Activated CD8-positive, alpha-beta T cell treated with anti-CD3 and anti-CD28 coated beads for 36 hours (primary cell): Measurements from ENCODE around the gene MYO16. TPM values are rescaled to one million over a fixed set of nuclear protein-coding genes. Genes with fewer than 3 reads are reported as not detected.

ENCODE experiments used
- ATAC-seq: fragments of 200-7000 bp; cut with Tn5 transposase; one replicate; pipeline ENCODE4 v1.10.0; 2021; ENCODE audit warnings: mild to moderate bottlenecking, moderate library complexity
- CTCF ChIA-PET: fragments of 350-600 bp; sonication (Branson Sonifier 250); formaldehyde crosslinking; loops from one replicate; lab custom pipeline; 2021; ENCODE audit warnings: antibody characterized with exemption; lab: Charles Lee
- POLR2A ChIA-PET: fragments of 350-600 bp; sonication (Branson Sonifier 250); formaldehyde crosslinking; loops from one replicate; lab custom pipeline; 2021; ENCODE audit warnings: antibody characterized with exemption; lab: Charles Lee
- DNase-seq: peaks from one replicate; pipeline ENCODE4 v3.0.0-alpha.2; 2020
- H3K27ac Mint-ChIP-seq: one replicate; pipeline ENCODE4 v1.8.0; 2021; ENCODE audit warnings: mild to moderate bottlenecking, mixed read lengths
- H3K27me3 Mint-ChIP-seq: one replicate; pipeline ENCODE4 v1.8.0; 2021; ENCODE audit warnings: mixed read lengths
- H3K36me3 Mint-ChIP-seq: one replicate; pipeline ENCODE4 v1.8.0; 2021; ENCODE audit warnings: low read depth, mixed read lengths
- H3K4me1 Mint-ChIP-seq: one replicate; pipeline ENCODE4 v1.8.0; 2021; ENCODE audit warnings: low read depth, mixed read lengths
- H3K4me3 Mint-ChIP-seq: one replicate; pipeline ENCODE4 v1.8.0; 2021; ENCODE audit warnings: mild to moderate bottlenecking, moderate library complexity, mixed read lengths
- H3K9me3 Mint-ChIP-seq: one replicate; pipeline ENCODE4 v1.8.0; 2021; ENCODE audit warnings: mixed read lengths
- CTCF ChIP-seq: fragments of 200-600 bp; IDR thresholded peaks from one replicate; pipeline ENCODE4 v1.8.0; 2022; ENCODE audit warnings: antibody characterized with exemption, mild to moderate bottlenecking
- intact Hi-C: fragments of 100-400 bp; cut with micrococcal nuclease; formaldehyde crosslinking; loops from one replicate; pipeline ENCODE4 v1.10.0; 2022
- total RNA-seq, 2 experiments: library from RNA; stranded (reverse); gene quantifications; one replicate each; pipeline ENCODE4 v1.2.3, GENCODE V29; 2021

The MYO16 gene
- total RNA-seq, 2 experiments from 2014 or later, result not detected

GRCh38 chr13:108700422-108701170 is 71.2 kb downstream of the MYO16 start:
- TF ChIP-seq CTCF, result no peak
- H3K9me3 Mint-ChIP-seq, result peaks cover 12% of the 10 kb centered on the region

GRCh38 chr13:108702171-108702570 is 72.8 kb downstream of the MYO16 start:
- no peak for DNase-seq
- no peak overlapping the region for H3K27ac Mint-ChIP-seq
- CTCF ChIA-PET, result no interaction called here

More at GRCh38 chr13:108700422-108701170, 71.2 kb downstream of the MYO16 start:
- ATAC-seq, result no peak
- CTCF ChIA-PET, result no interaction called here
- DNase-seq, result no peak
- no peaks in the 10 kb centered on the region for H3K4me1 Mint-ChIP-seq
- POLR2A ChIA-PET, result no interaction called here
- H3K27ac Mint-ChIP-seq, result no peak overlapping the region
- H3K27me3 Mint-ChIP-seq, result peaks cover 2% of the 10 kb centered on the region
- H3K4me3 Mint-ChIP-seq, result no peak overlapping the region
- intact Hi-C loops, result no loop called here
- H3K36me3 Mint-ChIP-seq, result no peaks in the 10 kb centered on the region

GRCh38 chr13:108705031-108705430 is 75.6 kb downstream of the MYO16 start:
- POLR2A ChIA-PET, result no interaction called here
- Mint-ChIP-seq H3K9me3 (peaks cover 12% of the 10 kb centered on the region), H3K36me3 (no peaks in the 10 kb centered on the region), H3K4me1 (no peaks in the 10 kb centered on the region), H3K27ac (no peak overlapping the region), H3K4me3 (no peak overlapping the region), H3K27me3 (no peaks in the 10 kb centered on the region)
- ATAC-seq, result no peak
- CTCF ChIA-PET, result no interaction called here
- TF ChIP-seq CTCF, result no peak
- DNase-seq, result no peak
- intact Hi-C loops, result no loop called here

More at GRCh38 chr13:108702171-108702570, 72.8 kb downstream of the MYO16 start:
- H3K4me1 Mint-ChIP-seq, result no peaks in the 10 kb centered on the region
- TF ChIP-seq CTCF, result no peak
- no peaks in the 10 kb centered on the region for H3K36me3 Mint-ChIP-seq
- no peak overlapping the region for H3K4me3 Mint-ChIP-seq
- POLR2A ChIA-PET, result no interaction called here
- no peak for ATAC-seq
- intact Hi-C loops, result no loop called here
- H3K9me3 Mint-ChIP-seq, result peaks cover 12% of the 10 kb centered on the region
- peaks cover 2% of the 10 kb centered on the region for H3K27me3 Mint-ChIP-seq

- Mint-ChIP-seq H3K4me1 (no peaks in the 10 kb centered on the region), H3K36me3 (no peaks in the 10 kb centered on the region), H3K9me3 (no peaks in the 10 kb centered on the region), H3K27ac (no peak overlapping the region), H3K4me3 (no peak overlapping the region), H3K27me3 (no peaks in the 10 kb centered on the region)
- POLR2A ChIA-PET, result no interaction called here
- intact Hi-C loops, result no loop called here
- TF ChIP-seq CTCF, result no peak
- ATAC-seq, result no peak
- DNase-seq, result no peak
- CTCF ChIA-PET, result interaction anchor here (0.6 to 1.0 kb wide), 2 partner anchors 17 to 253 kb away, joined by 3 read pairs; no protein-coding TSS in a partner anchor
Measured at GRCh38 chr13:108707584-108707983, 78.2 kb downstream of the MYO16 start.

- Mint-ChIP-seq H3K27ac (no peak overlapping the region), H3K36me3 (no peaks in the 10 kb centered on the region), H3K4me3 (no peak overlapping the region), H3K4me1 (no peaks in the 10 kb centered on the region), H3K9me3 (no peaks in the 10 kb centered on the region), H3K27me3 (no peaks in the 10 kb centered on the region)
- TF ChIP-seq CTCF, result no peak
- ChIA-PET CTCF (no interaction called here), POLR2A (no interaction called here)
- ATAC-seq (no peak), DNase-seq (no peak)
- intact Hi-C loops, result no loop called here
Measured at GRCh38 chr13:108708921-108709320, 79.5 kb downstream of the MYO16 start.
